Measurements from ENCODE around the gene PCNT.

DNA sequence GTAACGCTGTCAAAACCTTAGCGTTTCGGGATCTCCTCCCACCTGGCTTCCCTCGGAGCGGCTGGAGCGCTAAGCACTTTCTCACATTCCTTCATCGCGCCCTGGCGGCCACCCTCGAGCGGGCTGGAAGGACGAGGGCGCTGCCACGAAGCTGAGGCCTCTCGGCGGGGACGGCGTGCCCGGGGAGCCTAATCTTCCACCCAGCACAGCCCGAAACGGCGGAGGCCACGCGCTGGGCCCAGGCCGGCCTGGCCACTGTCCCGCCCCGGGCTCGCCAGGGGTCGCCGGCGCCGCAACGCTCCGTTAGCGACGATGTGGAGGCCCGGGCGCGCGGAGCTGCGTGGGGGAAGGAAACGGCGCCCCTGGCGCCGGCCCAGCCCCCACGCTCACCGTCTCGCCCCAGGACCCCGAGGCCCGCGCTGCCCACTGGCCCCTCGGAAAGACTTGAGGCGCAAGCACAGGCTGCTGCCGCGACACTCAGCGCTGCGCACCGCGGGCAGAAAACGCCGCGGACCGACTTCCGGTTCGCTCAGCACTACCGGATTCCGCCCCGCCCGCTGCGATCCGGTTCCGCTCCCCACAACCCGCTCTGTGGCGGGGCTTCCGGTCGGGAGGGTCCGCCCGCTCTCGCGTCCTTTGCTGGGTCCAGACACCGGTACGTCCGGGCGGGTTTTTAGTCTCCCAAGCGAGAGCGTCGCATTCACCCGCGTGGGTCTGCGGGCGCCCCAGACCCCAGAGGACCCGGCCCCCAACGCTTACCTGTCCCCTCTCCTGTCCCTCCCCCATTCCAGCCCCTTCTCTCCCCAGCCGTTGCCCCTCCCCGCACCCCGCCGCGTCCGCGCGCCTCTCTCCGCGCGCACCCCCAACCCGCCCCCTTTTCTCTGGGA lies 38.0 kb upstream of the PCNT start, which contains the start of gene YBEY:
- TF ChIP-seq CTCF (conservative IDR thresholded peaks at IDR 0.05 in 1 of 2, IDR thresholded peaks at IDR 0.05 in 1 of 2; ENCODE audit: extremely low read depth in 1 of 2, insufficient read depth in 1 of 2, low read depth in 1 of 2, low read length in 2 of 2) = peak; percentile 13 to 48
- no peak for TF ChIP-seq EZH2 (IDR thresholded peaks at IDR 0.05; ENCODE audit: borderline replicate concordance, low read length)

All from mammary epithelial cell (primary cell).